SK-N-SH treated with all-trans-retinoic acid at 6 μM for 48 hours (cell line): ENCODE results near the gene KSR2.

Source experiments
- ARNTL ChIP-seq: fragments of 450-650 bp; formaldehyde crosslinking; IDR thresholded peaks from 2 replicates; pipeline ENCODE4 v1.5.0; 2020; ENCODE audit warnings: low read depth, mild to moderate bottlenecking, moderate library complexity, borderline replicate concordance
- CREB5 ChIP-seq: fragments of 250-450 bp; sonication (Bioruptor Pico); IDR thresholded peaks from 2 replicates; pipeline ENCODE4 v1.5.1; 2020; ENCODE audit warnings: low read depth, mild to moderate bottlenecking, moderate library complexity
- ISL1 ChIP-seq: fragments of 250-450 bp; sonication (Bioruptor Pico); IDR thresholded peaks from 2 replicates; pipeline ENCODE4 v2.1.2; 2022; ENCODE audit warnings: mild to moderate bottlenecking, moderate library complexity
- PATZ1 ChIP-seq: fragments of 250-450 bp; sonication (Bioruptor Pico); IDR thresholded peaks from 2 replicates; pipeline ENCODE4 v1.8.0; 2020; ENCODE audit warnings: mild to moderate bottlenecking, moderate library complexity, borderline replicate concordance
- TOX ChIP-seq: fragments of 250-450 bp; sonication (Bioruptor Pico); IDR thresholded peaks from 2 replicates; pipeline ENCODE4 v1.8.0; 2021; ENCODE audit warnings: mild to moderate bottlenecking, moderate library complexity, borderline replicate concordance
- ZC3H10 ChIP-seq: fragments of 250-450 bp; sonication (Bioruptor Pico); IDR thresholded peaks from 2 replicates; pipeline ENCODE4 v1.5.1; 2021; ENCODE audit warnings: mild to moderate bottlenecking, moderate library complexity
- ZFP3 ChIP-seq: fragments of 250-450 bp; sonication (Bioruptor Pico); IDR thresholded peaks from 2 replicates; pipeline ENCODE4 v1.5.0; 2020; ENCODE audit warnings: mild to moderate bottlenecking, moderate library complexity
- ZFP30 ChIP-seq: fragments of 450-650 bp; formaldehyde crosslinking; IDR thresholded peaks from 2 replicates; pipeline ENCODE4 v1.5.0; 2022; ENCODE audit warnings: mild to moderate bottlenecking, moderate library complexity
- ZNF70 ChIP-seq: fragments of 450-650 bp; formaldehyde crosslinking; IDR thresholded peaks from 2 replicates; pipeline ENCODE4 v1.5.0; 2020; ENCODE audit warnings: mild to moderate bottlenecking, moderate library complexity

GRCh38 chr12:117459229-117459628 is 509.6 kb downstream of the KSR2 start:
- TF ChIP-seq ARNTL (CRISPR knock-in tag) (no peak), ZFP3 (CRISPR knock-in tag) (no peak), ZC3H10 (CRISPR knock-in tag) (no peak), CREB5 (no peak), ZFP30 (CRISPR knock-in tag) (no peak), TOX (CRISPR knock-in tag) (no peak), PATZ1 (CRISPR knock-in tag) (no peak), ZNF70 (CRISPR knock-in tag) (no peak), ISL1 (CRISPR knock-in tag) (no peak)
